B cell (primary cell): ENCODE measurements around the gene BCO1.

Experiments used
- CTCF ChIP-seq: fragments of 200-600 bp; IDR thresholded peaks from one replicate; pipeline ENCODE4 v1.8.0; 2022; ENCODE audit warnings: antibody characterized with exemption, mild to moderate bottlenecking
- EZH2 ChIP-seq: IDR thresholded peaks from 2 replicates; pipeline ENCODE4 v1.6.1; 2012; ENCODE audit warnings: borderline replicate concordance, low read depth, mild to moderate bottlenecking, moderate library complexity, low read length; ENCODE audit not compliant: insufficient read depth, poor library complexity, severe bottlenecking

GRCh38 chr16:81293909-81294802 is 55.7 kb downstream of the BCO1 start:
- TF ChIP-seq CTCF = no peak
- TF ChIP-seq EZH2 = no peak
